ENCODE measurements around the gene TUBGCP3.

Gene TUBGCP3

DNA sequence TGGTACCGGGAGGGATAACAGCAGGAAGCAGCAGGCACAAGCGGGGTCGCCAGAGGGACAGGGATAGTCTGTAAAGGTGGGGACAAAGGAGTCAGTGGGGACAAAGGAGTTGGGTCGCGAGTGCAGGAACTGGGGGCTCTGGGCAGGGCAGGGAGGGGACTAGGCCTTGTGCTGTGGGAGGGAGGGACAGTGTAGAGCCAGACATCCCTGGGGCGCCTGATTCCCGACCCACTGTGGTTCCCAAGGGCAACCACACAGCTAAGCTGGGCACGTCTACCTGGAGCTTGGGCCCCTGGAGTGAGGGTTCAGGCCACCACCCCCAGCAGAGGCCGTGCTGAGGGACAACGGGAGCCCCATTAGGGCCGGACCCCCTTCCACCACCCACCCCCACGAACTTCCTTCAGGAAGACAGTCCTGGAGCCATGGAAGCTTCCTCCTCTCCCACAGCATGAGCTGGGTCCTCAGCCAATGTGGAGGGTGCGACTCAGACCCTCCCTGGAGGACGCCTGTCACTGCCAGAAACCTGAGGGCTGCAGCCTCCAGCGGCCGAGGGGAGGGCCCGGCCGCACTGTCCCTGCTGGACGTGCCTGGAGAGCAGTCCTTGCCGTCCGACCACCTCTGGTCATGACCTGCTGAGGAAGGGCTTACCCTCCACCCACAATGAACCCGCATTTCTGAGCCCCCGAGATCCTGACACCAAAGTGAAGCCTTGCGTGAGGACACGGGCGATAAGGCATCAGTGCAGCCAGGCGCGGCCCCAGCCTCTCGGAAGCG is 133.9 kb downstream of the TUBGCP3 start:
- Histone ChIP-seq H3K4me3 (ENCODE audit: low read length) (no peak overlapping the region), H3K9ac (ENCODE audit: low read length) (no peak overlapping the region), H3K27me3 (ENCODE audit: control insufficient read depth, insufficient read depth, low read length) (no peaks in the 10 kb centered on the region), H3K27ac (ENCODE audit: low read length) (no peak overlapping the region), H3K4me1 (ENCODE audit: control insufficient read depth, low read depth, low read length) (no peaks in the 10 kb centered on the region), H3K9me3 (ENCODE audit: control insufficient read depth, low read depth, low read length) (no peaks in the 10 kb centered on the region), H3K36me3 (ENCODE audit: control insufficient read depth, low read depth, low read length) (no peaks in the 10 kb centered on the region)

- no peak overlapping the region for H3K27ac ChIP-seq (ENCODE audit: low read length)
- H3K36me3 ChIP-seq (ENCODE audit: control insufficient read depth, low read depth, low read length) = no peaks in the 10 kb centered on the region
- H3K9me3 ChIP-seq (ENCODE audit: control insufficient read depth, low read depth, low read length) = no peaks in the 10 kb centered on the region
- H3K4me3 ChIP-seq (ENCODE audit: low read length) = no peak overlapping the region
- H3K27me3 ChIP-seq (ENCODE audit: control insufficient read depth, insufficient read depth, low read length) = no peaks in the 10 kb centered on the region
- H3K4me1 ChIP-seq (ENCODE audit: control insufficient read depth, low read depth, low read length) = no peaks in the 10 kb centered on the region
- H3K9ac ChIP-seq (ENCODE audit: low read length) = no peak overlapping the region
These were observed 134.6 kb downstream of the TUBGCP3 start for GRCh38 chr13:112453207-112453829.

GRCh38 chr13:112452380-112453206 is 135.4 kb downstream of the TUBGCP3 start:
- no peak overlapping the region for H3K27ac ChIP-seq (ENCODE audit: low read length)

GRCh38 chr13:112451512-112452379 is 136.2 kb downstream of the TUBGCP3 start:
- no peak overlapping the region for H3K4me3 ChIP-seq (ENCODE audit: low read length)
- H3K36me3 ChIP-seq (ENCODE audit: control insufficient read depth, low read depth, low read length) = no peaks in the 10 kb centered on the region
- no peaks in the 10 kb centered on the region for H3K4me1 ChIP-seq (ENCODE audit: control insufficient read depth, low read depth, low read length)
- H3K9me3 ChIP-seq (ENCODE audit: control insufficient read depth, low read depth, low read length) = no peaks in the 10 kb centered on the region
- no peaks in the 10 kb centered on the region for H3K27me3 ChIP-seq (ENCODE audit: control insufficient read depth, insufficient read depth, low read length)
- H3K9ac ChIP-seq (ENCODE audit: low read length) = no peak overlapping the region
- H3K27ac ChIP-seq (ENCODE audit: low read length) = no peak overlapping the region

More at GRCh38 chr13:112452380-112453206, 135.4 kb downstream of the TUBGCP3 start:
- H3K4me1 ChIP-seq (ENCODE audit: control insufficient read depth, low read depth, low read length) = no peaks in the 10 kb centered on the region
- H3K36me3 ChIP-seq (ENCODE audit: control insufficient read depth, low read depth, low read length) = no peaks in the 10 kb centered on the region
- no peak overlapping the region for H3K9ac ChIP-seq (ENCODE audit: low read length)
- H3K27me3 ChIP-seq (ENCODE audit: control insufficient read depth, insufficient read depth, low read length) = no peaks in the 10 kb centered on the region
- no peaks in the 10 kb centered on the region for H3K9me3 ChIP-seq (ENCODE audit: control insufficient read depth, low read depth, low read length)
- no peak overlapping the region for H3K4me3 ChIP-seq (ENCODE audit: low read length)

GRCh38 chr13:112450904-112451240 is 137.1 kb downstream of the TUBGCP3 start:
- Histone ChIP-seq H3K4me3 (ENCODE audit: low read length) (no peak overlapping the region), H3K36me3 (ENCODE audit: control insufficient read depth, low read depth, low read length) (no peaks in the 10 kb centered on the region), H3K9ac (ENCODE audit: low read length) (no peak overlapping the region), H3K9me3 (ENCODE audit: control insufficient read depth, low read depth, low read length) (no peaks in the 10 kb centered on the region), H3K4me1 (ENCODE audit: control insufficient read depth, low read depth, low read length) (no peaks in the 10 kb centered on the region), H3K27me3 (ENCODE audit: control insufficient read depth, insufficient read depth, low read length) (no peaks in the 10 kb centered on the region), H3K27ac (ENCODE audit: low read length) (no peak overlapping the region)

GRCh38 chr13:112450118-112450903 is 137.6 kb downstream of the TUBGCP3 start:
- Histone ChIP-seq H3K4me3 (ENCODE audit: low read length) (no peak overlapping the region), H3K9me3 (ENCODE audit: control insufficient read depth, low read depth, low read length) (no peaks in the 10 kb centered on the region), H3K27ac (ENCODE audit: low read length) (no peak overlapping the region), H3K4me1 (ENCODE audit: control insufficient read depth, low read depth, low read length) (no peaks in the 10 kb centered on the region), H3K9ac (ENCODE audit: low read length) (no peak overlapping the region), H3K27me3 (ENCODE audit: control insufficient read depth, insufficient read depth, low read length) (no peaks in the 10 kb centered on the region), H3K36me3 (ENCODE audit: control insufficient read depth, low read depth, low read length) (no peaks in the 10 kb centered on the region)

DNA sequence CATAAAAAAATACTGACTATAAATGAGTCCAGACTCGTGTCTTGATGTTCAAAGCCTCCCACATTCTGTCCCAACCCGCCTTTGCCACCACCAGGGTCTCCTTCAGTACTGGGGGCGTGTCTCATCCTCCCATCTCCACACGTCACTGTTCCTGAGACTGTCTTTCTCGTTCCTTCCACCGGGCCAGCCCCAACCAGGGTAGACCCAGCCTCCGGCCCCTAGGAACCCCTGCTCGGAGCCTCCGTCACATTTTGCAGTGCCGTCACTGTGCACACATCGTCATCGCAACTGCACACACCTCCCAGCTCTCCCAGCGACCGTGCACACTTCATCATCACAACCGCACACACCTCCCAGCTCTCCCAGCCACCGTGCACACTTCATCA is 138.4 kb downstream of the TUBGCP3 start:
- H3K4me1 ChIP-seq (ENCODE audit: control insufficient read depth, low read depth, low read length) = no peaks in the 10 kb centered on the region
- H3K27ac ChIP-seq (ENCODE audit: low read length) = no peak overlapping the region
- H3K9ac ChIP-seq (ENCODE audit: low read length) = no peak overlapping the region
- H3K9me3 ChIP-seq (ENCODE audit: control insufficient read depth, low read depth, low read length) = no peaks in the 10 kb centered on the region
- no peak overlapping the region for H3K4me3 ChIP-seq (ENCODE audit: low read length)
- no peaks in the 10 kb centered on the region for H3K36me3 ChIP-seq (ENCODE audit: control insufficient read depth, low read depth, low read length)
- no peaks in the 10 kb centered on the region for H3K27me3 ChIP-seq (ENCODE audit: control insufficient read depth, insufficient read depth, low read length)

DNA sequence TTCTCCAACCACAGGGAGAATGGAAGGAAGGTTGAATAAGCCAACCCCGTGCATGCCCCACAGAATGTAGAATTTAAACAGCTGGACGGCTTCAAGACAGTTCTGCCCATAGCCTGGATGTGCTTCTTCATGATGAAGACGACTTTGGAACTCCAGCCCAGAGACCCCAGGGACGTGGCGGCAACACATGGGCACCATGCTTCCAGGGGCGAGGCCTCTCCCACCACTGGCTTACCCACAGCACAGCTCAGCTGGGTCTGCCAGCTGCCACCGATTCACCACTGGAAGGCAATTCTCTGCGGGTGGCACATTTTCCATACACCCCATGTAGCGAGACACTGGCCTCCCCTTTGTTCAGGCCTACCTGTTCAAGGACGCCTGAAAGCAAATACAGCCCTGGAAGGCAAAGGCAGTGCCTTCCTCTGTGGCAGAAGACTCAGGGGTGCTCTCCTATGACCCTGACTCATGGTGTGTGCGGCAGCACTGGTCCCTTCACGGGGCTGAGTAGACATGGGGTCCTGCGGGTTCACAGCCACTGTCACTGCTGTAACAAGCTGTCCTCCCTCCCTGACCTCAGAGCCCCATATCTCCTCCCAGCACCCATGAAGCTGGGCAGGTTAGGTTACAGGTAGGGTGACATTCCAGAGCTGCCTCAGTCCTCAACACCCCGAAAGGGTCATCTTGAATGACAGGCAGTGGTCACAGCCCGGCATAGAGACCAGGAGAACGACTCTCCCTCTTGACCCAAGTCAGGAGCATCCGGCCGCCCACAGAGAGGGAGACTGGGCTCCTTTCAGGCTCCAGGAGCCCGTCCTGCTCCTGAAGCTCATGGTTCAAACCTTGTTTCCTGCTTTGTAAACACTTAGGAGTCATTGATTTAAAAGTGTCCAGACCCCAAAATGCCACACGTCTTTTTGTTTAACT is 139.1 kb downstream of the TUBGCP3 start:
- Histone ChIP-seq H3K9ac (ENCODE audit: low read length) (no peak overlapping the region), H3K36me3 (ENCODE audit: control insufficient read depth, low read depth, low read length) (no peaks in the 10 kb centered on the region), H3K9me3 (ENCODE audit: control insufficient read depth, low read depth, low read length) (no peaks in the 10 kb centered on the region), H3K27ac (ENCODE audit: low read length) (no peak overlapping the region), H3K27me3 (ENCODE audit: control insufficient read depth, insufficient read depth, low read length) (peaks cover under 1% of the 10 kb centered on the region), H3K4me3 (ENCODE audit: low read length) (no peak overlapping the region), H3K4me1 (ENCODE audit: control insufficient read depth, low read depth, low read length) (no peaks in the 10 kb centered on the region)

GRCh38 chr13:112447761-112448603 is 140.0 kb downstream of the TUBGCP3 start:
- no peak overlapping the region for H3K9ac ChIP-seq (ENCODE audit: low read length)
- H3K4me1 ChIP-seq (ENCODE audit: control insufficient read depth, low read depth, low read length) = peaks cover 8% of the 10 kb centered on the region
- no peaks in the 10 kb centered on the region for H3K9me3 ChIP-seq (ENCODE audit: control insufficient read depth, low read depth, low read length)
- H3K27ac ChIP-seq (ENCODE audit: low read length) = no peak overlapping the region
- H3K27me3 ChIP-seq (ENCODE audit: control insufficient read depth, insufficient read depth, low read length) = peaks cover 10% of the 10 kb centered on the region
- no peak overlapping the region for H3K4me3 ChIP-seq (ENCODE audit: low read length)
- H3K36me3 ChIP-seq (ENCODE audit: control insufficient read depth, low read depth, low read length) = no peaks in the 10 kb centered on the region
